22Rv1 (cell line): Measurements from ENCODE around the gene ENDOG.
"Not testable (repeated sequence)": the region's sequence is repeated elsewhere in the genome, so short reads cannot be mapped to it uniquely, and the experiment has no call there.

Experiments
- H3K27ac ChIP-seq: fragments of 450-650 bp; 2 replicates; pipeline ENCODE4 v1.5.1; 2017
- ZFX ChIP-seq: fragments of 450-650 bp; IDR thresholded peaks from 2 replicates; pipeline ENCODE4 v1.6.1; 2017; ENCODE audit warnings: antibody characterized with exemption, borderline replicate concordance
- TF ChIP-seq, protein P1 (sequence below): fragments of 450-650 bp; IDR thresholded peaks from 2 replicates; pipeline ENCODE4 v1.5.1; 2017; ENCODE audit warnings: mild to moderate bottlenecking

The ENDOG gene

DNA sequence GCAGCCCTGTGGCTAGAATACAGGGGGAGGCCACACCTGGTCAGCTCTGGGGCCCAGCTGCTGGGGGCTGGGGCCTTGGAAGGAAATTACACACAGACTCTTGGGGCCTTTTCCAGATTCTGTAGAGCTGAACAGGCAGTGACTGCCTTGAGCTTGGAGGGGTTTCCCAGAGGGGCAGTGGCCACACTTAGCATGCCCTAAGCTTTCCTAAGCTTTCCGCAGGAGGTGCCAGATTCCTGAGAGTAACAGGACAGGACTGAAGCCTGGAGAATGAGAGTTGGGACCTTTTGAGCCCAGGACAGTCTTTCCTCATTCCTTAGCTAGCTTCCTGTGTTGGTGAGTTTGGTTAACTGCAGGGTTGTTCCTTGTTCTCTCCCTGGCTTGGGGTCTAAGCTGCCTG, 29.9 kb upstream of the ENDOG start:
- H3K27ac ChIP-seq, result no peak overlapping the region; the same call in 1 of the 2 replicates
- TF ChIP-seq ZFX, result no peak
- TF ChIP-seq, protein P1, sequence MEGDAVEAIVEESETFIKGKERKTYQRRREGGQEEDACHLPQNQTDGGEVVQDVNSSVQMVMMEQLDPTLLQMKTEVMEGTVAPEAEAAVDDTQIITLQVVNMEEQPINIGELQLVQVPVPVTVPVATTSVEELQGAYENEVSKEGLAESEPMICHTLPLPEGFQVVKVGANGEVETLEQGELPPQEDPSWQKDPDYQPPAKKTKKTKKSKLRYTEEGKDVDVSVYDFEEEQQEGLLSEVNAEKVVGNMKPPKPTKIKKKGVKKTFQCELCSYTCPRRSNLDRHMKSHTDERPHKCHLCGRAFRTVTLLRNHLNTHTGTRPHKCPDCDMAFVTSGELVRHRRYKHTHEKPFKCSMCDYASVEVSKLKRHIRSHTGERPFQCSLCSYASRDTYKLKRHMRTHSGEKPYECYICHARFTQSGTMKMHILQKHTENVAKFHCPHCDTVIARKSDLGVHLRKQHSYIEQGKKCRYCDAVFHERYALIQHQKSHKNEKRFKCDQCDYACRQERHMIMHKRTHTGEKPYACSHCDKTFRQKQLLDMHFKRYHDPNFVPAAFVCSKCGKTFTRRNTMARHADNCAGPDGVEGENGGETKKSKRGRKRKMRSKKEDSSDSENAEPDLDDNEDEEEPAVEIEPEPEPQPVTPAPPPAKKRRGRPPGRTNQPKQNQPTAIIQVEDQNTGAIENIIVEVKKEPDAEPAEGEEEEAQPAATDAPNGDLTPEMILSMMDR, result no peak

DNA sequence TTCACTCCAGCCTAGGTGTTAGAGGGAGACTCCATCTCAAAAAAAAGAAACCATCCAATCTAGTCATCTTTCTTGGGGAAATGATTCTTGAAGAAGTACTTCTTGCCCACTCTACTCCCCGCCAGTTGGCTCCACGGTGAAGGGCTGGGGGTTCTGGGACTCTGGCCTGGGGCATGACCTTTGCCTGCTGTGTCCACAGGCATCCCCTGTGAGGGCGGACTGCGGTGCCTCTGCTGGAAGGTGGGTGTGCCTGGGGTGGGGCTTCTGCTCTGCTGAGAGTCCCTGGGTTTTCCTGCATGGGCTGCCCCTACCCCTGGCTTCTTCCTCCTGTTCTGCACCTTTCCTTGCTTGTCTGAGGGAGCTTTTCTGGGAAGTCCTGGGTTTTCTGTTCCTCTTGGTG, 27.8 kb upstream of the ENDOG start:
- H3K27ac ChIP-seq, result no peak overlapping the region
- no peak for TF ChIP-seq ZFX
- TF ChIP-seq, protein P1, result no peak

DNA sequence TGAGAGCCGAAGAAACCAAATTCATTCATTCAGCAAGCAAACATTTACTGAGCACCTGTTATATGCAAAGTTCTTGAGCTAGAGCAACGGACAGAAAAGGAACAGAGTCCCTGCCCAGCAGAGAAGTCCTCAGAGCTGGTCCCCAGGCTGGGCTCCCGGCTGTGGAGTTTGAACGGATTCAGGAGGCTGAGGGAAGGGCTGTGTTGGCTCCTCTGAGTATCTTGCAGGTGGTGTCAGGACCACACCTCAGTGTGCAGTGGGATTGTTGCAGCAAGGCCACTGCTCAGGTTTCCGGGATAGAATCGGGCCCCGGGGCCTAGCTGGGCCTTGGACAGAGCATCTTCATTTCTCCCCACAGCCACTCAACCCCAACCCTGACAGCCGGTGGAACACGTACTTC, 26.2 kb upstream of the ENDOG start:
- TF ChIP-seq, protein P1, result no peak
- no peak for TF ChIP-seq ZFX
- H3K27ac ChIP-seq, result no peak overlapping the region

DNA sequence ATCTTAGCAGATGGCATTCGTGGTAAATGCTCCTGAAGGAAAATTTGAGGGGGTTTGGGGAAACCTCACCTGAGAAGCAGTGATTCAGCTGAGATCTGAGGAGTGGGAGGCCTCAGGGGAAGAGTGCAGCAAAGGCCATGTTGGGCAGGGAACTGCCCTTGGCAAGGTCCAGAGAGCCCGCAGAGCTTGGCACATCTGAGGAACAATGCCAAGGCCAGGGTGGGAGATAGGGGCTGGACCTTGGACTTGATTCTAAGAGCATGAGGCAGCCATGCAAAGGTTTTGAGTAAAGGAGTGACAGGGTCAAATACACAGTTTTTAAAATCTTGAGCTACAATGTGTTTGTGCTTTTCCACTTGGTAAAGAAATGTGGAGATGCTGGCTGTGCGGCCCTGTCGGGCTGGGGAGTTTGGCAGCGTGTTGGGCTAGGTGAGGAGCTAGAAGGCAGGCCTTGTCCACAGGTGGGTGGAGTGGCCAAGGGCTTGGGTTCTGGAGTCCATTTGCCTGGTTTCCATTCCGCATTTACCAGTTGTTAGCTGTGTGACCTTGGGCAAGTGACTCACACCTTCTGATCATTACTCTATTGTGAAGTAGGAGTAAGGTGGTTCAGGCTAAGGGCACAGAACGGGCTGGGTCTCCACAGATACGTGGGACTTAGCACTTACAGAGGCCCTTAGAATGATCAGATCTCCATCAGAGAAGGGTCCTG, 25.2 kb upstream of the ENDOG start:
- H3K27ac ChIP-seq, result no peak overlapping the region
- no peak for TF ChIP-seq ZFX
- TF ChIP-seq, protein P1, result no peak

DNA sequence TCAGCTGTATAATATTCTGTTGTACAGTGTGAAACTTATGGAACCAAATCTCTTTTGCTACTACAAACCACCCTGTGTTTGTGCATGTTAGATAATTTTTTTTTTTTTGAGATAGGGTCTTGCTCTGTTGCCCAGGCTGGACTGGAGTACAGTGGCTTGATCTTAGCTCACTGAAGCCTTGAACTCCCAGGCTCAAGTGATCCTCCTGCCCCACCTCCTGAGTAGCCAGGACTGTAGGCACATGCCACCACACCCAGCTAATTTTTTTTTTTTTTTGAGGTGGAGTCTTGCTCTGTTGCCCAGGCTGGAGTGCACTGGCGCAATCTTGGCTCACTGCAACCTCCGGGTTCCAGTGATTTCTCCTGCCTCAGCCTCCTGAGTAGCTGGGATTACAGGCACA, 23.3 kb upstream of the ENDOG start:
- not testable (repeated sequence) for H3K27ac ChIP-seq

DNA sequence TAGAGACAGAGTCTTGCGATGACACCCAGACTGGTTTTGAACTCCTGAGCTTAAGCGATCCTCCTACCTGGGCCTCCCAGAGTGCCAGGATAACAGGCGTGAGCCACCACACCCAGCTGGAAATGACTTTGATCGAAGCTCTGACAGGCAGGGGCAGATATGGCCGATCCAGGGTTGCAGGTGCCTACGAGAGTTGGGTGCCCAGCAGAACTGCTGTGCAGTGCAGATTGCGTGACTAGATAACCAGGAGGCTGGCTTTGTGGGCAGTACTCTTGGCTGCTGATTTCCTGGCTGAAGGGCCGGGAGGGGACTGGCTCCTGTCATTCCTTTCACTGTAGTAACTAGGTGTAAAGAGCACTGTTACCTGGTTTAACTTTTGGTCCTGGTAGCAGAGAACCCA, 19.4 kb upstream of the ENDOG start:
- no peak overlapping the region for H3K27ac ChIP-seq
- TF ChIP-seq ZFX, result no peak
- TF ChIP-seq, protein P1, result no peak

DNA sequence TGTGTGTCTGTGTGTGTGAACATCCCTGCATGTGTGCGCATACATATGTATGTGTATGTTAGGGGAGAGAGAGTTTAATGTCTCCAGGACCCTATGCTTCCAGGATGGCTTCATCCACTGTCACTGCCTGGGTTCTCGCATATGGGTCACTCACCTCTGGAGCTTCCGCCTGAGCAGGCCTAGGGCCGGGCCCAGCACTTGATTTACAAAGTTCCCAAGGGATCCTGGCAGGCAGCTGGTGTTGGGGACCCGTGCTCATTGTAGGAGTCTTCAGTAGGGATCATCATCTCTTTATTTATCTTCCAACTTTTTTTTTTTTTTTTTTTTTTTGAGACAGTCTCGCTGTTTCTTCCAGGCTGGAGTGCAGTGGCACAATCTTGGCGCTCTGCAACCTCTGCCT, 18.2 kb upstream of the ENDOG start:
- H3K27ac ChIP-seq, result no peak overlapping the region

More for the DNA sequence above, 18.2 kb upstream of the ENDOG start:
- TF ChIP-seq ZFX, result no peak
- TF ChIP-seq, protein P1, result no peak
